ENCODE results near the gene SFTA2. TPM values are rescaled to one million over a fixed set of nuclear protein-coding genes. Genes with fewer than 3 reads are reported as not detected.

SFTA2 gene
- total and polyA plus RNA-seq, 9 of the 15 experiments (the other 6 are each of a cell fraction or from before 2014, with no cell fraction given), result not detected

- H3K36me3 ChIP-seq (ENCODE audit: control insufficient read depth, insufficient read depth, low read length), result no peaks in the 10 kb centered on the region
- H3K9me1 ChIP-seq (ENCODE audit: control insufficient read depth, insufficient read depth, low read length), result no peaks in the 10 kb centered on the region
- no peaks in the 10 kb centered on the region for H3K79me2 ChIP-seq (ENCODE audit: control insufficient read depth, insufficient read depth, low read length)
- H3K9ac ChIP-seq (ENCODE audit: insufficient read depth in 1 of 2, low read depth in 2 of 2, low read length in 2 of 2), result peak overlapping the region in 1 of 2 experiments; percentile 49; a peak in 1 of 4 replicates
- POLR2A ChIA-PET, result interaction anchor here (1.4 kb wide), 1 partner anchor 11 kb away, joined by 4 read pairs; no protein-coding TSS in a partner anchor
- no TSS peak for BruUV-seq (replicated peaks)
- H3K4me3 ChIP-seq, result no peak overlapping the region
- H2AFZ ChIP-seq (ENCODE audit: low read depth, low read length), result no peak overlapping the region
- TF ChIP-seq RBM22 (IDR thresholded peaks at IDR 0.05; ENCODE audit: low read depth, low read length, poor library complexity, severe bottlenecking), result no peak
- no peak for TF ChIP-seq GMEB1 (CRISPR knock-in tag; IDR thresholded peaks at IDR 0.05)
- TF ChIP-seq CHAMP1 (IDR thresholded peaks at IDR 0.05), result no peak
- TF ChIP-seq FOXP1 (CRISPR knock-in tag; IDR thresholded peaks at IDR 0.05), result no peak
- no peak for TF ChIP-seq KLF16 (IDR thresholded peaks at IDR 0.05)
- no peak for TF ChIP-seq HNRNPUL1 (IDR thresholded peaks at IDR 0.05; ENCODE audit: low read length)
- TF ChIP-seq ZNF780A (CRISPR knock-in tag; IDR thresholded peaks at IDR 0.05), result no peak
- no peak for TF ChIP-seq PTTG1 (tag; IDR thresholded peaks at IDR 0.05; ENCODE audit: low read depth)
- no peak for TF ChIP-seq HEY1 (CRISPR knock-in tag; IDR thresholded peaks at IDR 0.05; ENCODE audit: borderline replicate concordance)
- no peak for TF ChIP-seq ZNF174 (CRISPR knock-in tag; IDR thresholded peaks at IDR 0.05)
- no peak for TF ChIP-seq ARHGAP35 (IDR thresholded peaks at IDR 0.05; ENCODE audit: partially characterized antibody)
- H3K27me3 ChIP-seq (ENCODE audit: control insufficient read depth in 2 of 2, insufficient read depth in 2 of 2, low read length in 2 of 2), result peaks cover 25 to 46% of the 10 kb centered on the region in 2 experiments; a peak in 4 of 5 replicates
- no peak overlapping the region for H3K27ac ChIP-seq (ENCODE audit: extremely low read depth, low read depth, low read length)
- H3K9me3 ChIP-seq (replicated peaks; ENCODE audit: control insufficient read depth, insufficient read depth, low read depth, low read length), result no peaks in the 10 kb centered on the region
- no peak for DNase-seq (ENCODE audit: extremely low read depth in 1 of 4, low spot score in 3 of 4)
- CTCF ChIA-PET (ENCODE audit: low intra/inter-chr PET ratio), result no interaction called here
- in situ Hi-C loops (cut with MboI), result no loop called here
- ATAC-seq, result peak; percentile 42
- H4K20me1 ChIP-seq (replicated peaks; ENCODE audit: control insufficient read depth, insufficient read depth, low read length), result no peaks in the 10 kb centered on the region
- H3K4me2 ChIP-seq (ENCODE audit: insufficient read depth, low read length), result no peak overlapping the region
- no peaks in the 10 kb centered on the region for H3K4me1 ChIP-seq (replicated peaks in 1 of 2; ENCODE audit: control insufficient read depth in 2 of 2, insufficient read depth in 2 of 2, low read length in 2 of 2)
- intact Hi-C loops (cut with micrococcal nuclease), result no loop called here
- no peak for FAIRE-seq
- 0% methylated on average over 4 of the region's 4 CpGs for WGBS (ENCODE audit: insufficient coverage, low coverage, missing lambda C conversion rate)
These were observed 32.1 kb upstream of the SFTA2 start for GRCh38 chr6:30964075-30964474.

All from K562 (cell line).